SK-MEL-5 (cell line): ENCODE results near the gene FAM3A. TPM values are rescaled to one million over a fixed set of nuclear protein-coding genes. Genes with fewer than 3 reads are reported as not detected.
"Not testable (repeated sequence)": the region's sequence is repeated elsewhere in the genome, so short reads cannot be mapped to it uniquely, and the experiment has no call there.

Source experiments
- DNase-seq: peaks from one replicate; pipeline ENCODE4 v3.0.0-alpha.2; 2016; ENCODE audit warnings: low read depth, low spot score
- in situ Hi-C: cut with HindIII; loops from 2 replicates; pipeline ENCODE4 v1.10.0; 2016; ENCODE audit warnings: low sequenced_read_pairs, high pct_unique_total_duplicates, low pct_unique_long_range_greater_than_20kb
- total RNA-seq: library from RNA; depleted of rRNA; stranded (reverse); fragments of >200 nt; shearing (Covaris generic); gene quantifications from 2 replicates; pipeline ENCODE4 v1.2.3, GENCODE V29; 2014

FAM3A gene
- total RNA-seq, 1 experiment from 2014 or later, result 25.6 TPM

DNA sequence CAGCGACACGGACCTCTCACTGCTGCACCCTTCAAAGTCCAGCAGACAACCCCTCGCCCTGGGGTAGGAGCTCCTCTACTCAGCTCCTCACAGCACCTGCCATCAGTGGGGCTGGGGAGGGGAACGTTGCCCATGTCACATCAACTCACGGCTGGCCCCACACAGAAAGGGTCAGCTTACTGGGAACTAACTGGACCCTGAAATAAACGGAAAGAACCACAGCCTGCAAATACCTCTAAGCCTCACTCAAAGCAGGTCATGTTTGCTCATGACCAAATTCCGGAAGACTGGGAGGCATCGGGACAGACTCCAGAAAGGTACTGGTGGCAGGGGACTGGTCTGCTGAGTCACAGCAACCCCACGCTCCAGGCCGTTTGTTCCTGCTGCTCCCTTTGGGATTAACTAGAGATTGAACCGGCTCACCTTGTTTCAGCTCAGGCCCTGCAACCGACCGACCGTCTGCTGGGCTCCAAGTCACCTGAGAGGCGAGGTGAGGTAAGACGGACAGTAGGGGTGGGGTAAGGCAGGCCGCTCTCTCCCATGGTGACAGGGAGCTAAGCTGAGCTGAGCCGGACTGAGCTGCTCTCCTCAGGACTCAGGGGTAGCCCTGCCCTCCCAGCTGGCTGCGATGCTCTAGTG lies 25.0 kb upstream of the FAM3A start:
- no peak for DNase-seq
- in situ Hi-C loops, result no loop called here

DNA sequence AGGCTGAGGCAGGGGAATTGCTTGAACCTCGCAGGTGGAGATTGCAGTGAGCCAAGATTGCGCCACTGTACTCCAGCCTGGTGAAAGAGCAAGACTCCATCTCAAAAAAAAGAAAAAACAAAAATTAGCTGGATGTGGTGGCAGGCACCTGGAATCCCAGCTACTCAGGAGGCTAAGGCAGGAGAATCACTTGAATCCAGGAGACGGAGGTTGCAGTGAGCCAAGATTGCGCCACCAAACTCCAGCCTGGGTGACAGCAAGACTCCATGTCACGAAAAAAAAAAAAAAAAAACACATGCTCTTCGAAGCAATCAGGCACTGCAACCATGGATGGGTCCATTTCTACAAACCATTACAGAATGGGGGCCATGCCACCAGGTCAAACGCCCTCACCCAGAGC lies 24.3 kb upstream of the FAM3A start:
- DNase-seq, in situ Hi-C loops: not testable (repeated sequence)

DNA sequence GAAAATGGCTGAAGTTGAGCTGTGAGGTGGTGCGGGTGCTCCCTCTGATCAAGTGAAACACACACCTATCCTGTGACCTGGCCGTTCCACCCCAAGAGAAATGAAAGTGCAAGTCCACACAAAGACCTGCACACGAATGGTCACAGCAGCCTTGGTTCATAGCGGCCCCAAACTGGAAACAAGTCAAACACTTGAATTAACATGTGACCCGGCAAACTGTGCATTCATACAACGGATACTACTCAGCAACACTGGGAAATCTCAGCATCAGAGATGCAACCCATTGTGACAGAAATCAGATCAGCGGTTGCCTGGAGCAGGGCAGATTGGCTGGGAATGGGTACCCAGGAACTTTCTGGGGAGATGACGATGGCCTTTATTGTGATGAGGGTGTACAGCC lies 23.0 kb upstream of the FAM3A start:
- in situ Hi-C loops, result no loop called here

DNA sequence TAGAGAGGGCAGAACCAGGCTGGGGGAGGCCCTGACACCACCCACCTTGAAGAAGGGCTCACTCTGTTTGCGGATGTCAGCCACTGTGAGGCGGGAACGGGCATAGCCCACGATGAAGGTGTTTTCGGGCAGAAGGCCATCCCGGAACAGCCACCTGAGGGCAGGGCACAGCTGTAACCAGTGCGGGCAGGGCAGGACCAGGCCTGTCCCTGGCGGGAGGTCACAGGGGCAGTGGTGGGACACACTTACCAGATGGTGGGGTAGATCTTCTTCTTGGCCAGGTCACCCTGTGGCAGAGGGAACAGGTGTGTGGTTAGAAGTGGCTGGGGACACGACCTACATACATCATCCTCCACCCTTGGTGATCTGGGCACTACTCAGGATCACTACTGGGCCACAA lies 19.9 kb upstream of the FAM3A start:
- in situ Hi-C loops, result no loop called here
- DNase-seq, result no peak

More for the DNA sequence above, 23.0 kb upstream of the FAM3A start:
- peak; percentile 59 for DNase-seq

DNA sequence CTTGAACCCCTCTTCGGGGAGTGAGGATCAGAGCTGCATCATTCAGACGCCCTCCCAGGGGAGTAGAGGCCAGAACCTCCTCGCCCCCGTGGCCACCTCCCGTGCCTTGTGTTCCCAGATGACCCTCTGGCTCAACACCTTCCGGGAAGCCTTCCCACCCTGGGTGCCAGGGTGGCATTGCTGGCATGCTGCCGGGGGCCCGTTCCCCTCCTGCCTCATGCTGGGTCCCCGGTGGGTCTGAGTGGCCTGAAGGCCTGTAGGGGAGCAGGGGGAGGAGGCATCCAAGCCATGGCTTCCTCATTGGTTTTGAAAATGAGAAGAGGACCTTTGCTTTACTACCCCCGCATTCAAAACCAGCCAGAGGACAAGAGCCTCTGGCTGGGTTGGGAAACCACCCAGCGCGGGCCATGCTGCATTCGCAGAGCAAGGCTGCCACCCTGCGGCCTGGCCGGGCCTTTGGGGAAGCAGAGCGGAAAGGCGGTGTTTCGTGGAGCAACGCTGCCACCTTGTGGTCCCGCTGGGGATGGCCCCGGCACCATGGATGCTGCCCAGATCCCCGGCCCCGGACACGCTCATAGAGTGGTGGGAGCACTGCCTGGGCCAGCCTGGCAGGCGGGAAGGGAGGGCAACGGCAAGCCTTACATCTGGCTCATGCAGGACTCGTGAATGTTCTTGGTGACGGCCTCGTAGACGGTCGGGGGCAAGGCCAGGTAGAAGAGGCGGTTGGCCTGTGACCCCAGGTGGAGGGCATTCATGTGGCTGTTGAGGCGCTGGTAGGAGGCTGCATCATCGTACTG lies 18.7 kb upstream of the FAM3A start:
- peak; percentile 72 for DNase-seq
- in situ Hi-C loops, result no loop called here

DNA sequence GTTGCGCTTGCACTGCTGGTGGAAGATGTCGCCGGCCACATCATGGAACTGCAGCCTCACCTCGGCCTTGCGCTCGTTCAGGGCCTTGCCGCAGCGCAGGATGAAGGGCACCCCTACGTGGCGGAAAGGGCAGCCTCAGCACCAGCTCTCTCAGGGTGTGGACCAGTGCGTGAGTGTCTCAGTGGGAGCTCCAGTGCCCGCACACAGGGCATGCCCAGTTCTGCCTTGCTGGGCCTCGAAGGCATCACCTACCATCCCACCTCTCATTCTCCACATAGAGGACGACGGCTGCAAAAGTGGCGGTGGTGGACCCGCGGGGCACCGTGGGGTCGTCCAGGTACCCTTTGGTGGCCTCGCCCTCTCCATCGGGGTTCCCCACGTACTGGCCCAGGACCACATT lies 16.7 kb upstream of the FAM3A start:
- in situ Hi-C loops, result no loop called here
- no peak for DNase-seq

DNA sequence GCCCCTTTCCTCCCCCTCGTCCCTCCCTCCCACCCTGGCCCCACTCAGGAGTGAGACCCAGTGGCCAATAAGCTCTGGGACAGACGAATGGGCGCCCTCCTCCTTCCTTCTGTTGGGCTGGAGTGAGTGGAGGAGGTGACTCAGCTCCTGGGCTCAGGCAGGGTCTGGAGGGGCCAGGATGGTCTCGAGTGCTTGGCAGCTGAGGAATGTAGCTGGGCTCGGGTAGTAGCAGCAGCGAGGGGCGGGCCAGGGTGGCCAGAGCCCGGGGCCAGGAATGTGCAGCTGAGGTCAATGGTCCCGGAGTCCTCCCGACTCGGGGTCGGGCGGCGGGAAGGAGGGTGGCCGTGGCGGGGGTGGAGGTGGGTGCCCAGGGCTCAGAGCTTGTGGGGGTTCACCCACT lies 15.6 kb upstream of the FAM3A start:
- in situ Hi-C loops, result no loop called here
- DNase-seq, result no peak

DNA sequence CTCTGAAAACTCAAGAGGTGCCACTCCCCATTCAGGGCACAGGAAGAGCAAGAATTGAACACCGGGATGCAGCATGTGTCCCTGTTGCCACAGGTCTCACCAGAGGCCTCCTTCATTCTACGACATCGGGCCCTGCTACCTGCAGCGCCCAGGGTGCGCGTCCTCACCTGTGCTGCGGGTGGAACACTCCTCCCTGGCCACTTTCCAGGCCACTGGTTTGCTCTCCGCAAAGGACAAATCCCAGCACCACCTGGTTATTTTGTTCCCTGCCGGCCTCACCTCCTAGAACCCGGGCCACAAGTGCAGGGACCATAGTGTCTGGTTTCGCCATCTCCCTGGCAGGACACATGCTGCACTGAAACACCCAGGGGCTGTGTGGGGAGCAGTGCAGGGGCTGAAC lies 14.3 kb upstream of the FAM3A start:
- in situ Hi-C loops, result no loop called here

DNA sequence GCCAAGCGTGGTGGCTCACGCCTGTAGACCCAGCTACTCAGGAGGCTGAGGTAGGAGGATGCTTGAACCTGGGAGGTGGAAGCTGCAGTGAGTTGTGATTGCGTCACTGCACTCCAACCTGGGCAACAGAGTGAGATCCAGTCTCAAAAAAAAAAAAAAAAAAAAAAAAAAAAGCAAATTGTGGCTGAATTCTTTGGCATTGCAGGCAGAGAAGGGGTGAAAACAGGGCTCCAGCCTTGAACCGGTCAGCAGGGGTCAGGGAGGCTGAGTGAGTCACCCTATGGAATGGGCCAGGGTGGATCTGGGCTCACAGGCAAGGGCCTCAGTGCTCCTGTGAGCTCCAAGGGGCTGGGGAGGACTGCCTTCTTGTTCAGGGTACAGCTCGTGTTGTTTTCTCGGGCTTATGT lies 13.2 kb upstream of the FAM3A start:
- no peak for DNase-seq
- in situ Hi-C loops, result no loop called here

More for the DNA sequence above, 14.3 kb upstream of the FAM3A start:
- no peak for DNase-seq

DNA sequence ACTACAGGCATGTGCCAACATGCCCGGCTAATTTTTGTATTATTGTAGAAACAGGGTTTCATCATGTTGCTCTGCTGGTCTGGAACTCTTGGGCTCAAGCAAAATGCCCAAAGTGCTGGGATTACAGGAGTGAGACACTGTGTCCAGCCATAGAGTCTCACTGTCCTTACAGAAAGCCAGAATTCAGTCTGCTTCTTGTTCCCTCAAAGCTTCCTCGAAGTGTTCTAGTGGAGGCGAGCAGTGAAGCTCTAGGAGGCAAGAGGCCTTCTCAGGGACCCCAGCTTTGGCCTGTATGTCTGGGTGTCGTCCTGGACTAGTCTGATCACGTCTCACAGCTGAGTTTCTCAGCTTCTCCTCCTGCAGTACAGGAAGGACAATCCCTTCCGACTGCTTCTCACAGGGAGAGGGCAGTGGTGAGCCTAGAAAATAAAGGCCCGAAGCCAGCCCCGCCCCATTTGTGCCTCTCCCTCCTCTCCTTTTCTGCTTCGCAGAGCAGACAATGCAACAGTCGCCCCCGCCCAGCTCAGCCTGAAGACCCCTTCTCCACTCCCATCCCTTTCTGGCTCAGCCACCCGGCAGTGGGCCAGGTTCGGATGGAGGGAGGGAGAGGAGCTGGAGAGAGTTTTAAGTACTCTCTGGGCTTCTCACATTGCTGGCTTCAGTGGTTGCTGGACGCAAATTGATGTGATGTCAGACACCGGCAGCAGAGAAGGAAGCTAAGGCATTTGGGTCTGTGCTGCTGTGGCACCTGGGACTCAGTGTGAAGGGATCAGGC lies 11.1 kb upstream of the FAM3A start:
- peak; percentile 78 for DNase-seq
- in situ Hi-C loops, result no loop called here

DNA sequence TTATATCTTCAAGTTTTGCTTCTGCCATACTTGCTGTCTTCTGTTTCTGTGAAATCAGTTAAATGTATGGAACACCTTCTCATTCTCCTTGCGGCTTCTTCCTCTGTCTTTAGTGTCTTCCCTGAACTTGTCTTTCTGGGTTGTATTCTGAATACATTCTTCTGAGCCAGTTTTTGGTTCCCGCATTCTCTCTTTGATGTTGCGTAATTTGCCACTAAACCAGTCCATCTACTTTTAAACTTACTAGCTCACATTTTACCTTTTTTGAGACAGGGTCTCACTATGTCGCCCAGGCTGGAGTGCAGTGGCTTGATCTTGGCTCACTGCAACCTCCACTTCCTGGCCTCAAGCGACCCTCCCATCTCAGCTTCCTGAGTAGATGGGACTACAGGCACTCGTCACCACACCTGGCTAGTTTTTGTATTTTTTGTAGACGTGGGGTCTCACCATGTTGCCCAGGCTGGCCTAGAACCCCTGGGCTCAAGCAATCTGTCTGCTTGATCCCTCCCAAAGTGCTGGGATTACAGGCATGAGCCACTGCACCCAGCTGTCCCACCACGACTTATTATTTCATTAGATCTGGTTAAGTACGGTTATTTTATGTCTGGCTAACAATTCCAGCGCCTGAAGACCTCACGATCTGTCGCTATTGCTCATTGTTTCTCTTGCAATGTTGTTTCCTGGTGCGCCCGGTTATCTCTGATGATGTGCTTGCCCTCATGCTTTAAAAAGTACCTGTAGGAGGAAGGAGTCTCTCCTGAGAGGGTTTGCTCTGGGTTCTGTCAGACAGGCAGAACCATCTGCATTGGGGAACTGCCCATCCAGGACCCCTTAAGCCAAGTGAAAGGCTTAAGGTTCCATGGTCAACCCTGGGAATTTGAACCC lies 9.8 kb upstream of the FAM3A start:
- in situ Hi-C loops, result no loop called here
- DNase-seq, result no peak

DNA sequence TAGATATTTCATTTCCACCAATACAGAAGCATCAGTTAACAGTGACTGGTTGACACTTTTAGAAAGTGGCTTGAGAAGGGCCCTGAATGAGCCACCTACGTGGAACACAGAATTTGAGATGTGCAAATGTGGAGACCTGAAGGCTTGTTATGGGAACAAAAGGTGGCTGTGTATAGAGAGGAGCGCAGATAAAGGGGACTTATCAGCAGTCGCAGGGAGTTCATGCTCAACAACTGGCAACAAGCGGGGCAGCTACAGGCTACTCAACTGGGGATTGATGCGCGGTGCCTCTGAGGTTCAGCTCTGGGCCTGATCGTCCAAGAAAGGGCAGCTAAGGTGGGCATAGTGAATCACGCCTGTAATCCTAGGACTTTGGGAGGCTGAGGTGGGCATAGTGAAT lies 3.4 kb upstream of the FAM3A start:
- no peak for DNase-seq
- in situ Hi-C loops, result no loop called here

DNA sequence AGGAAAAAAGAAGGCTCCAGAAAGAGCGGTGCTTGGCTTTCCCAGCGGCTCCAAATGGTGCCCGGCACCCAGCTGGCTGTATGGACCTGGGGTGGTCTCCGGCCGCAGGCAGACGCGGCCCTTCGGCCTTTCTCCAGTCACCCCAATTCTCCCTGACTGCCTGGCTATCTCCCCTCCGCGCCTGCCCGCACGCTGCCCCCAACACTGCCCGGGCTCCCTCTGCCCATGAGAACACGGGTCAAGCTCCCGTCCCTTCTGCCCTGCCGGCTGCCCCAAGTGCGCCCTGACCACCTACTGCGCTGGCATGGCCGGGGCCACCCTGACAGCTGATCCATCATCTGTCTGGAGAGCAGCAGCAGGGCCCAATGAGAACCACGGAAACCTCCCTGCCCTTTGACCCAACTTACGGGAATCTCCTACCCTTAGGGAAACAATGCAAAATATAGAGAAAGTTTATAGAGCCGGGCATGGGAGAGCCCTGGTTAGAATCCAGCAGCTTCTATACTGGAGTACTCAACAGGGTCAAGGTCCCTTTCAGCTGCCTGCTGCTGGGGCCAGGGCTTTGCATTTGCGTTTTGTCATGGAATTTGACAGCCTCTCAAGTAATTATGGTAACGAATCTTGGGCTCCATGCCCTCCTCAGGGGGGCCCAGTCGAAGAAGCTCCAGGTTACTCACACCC lies 1.2 kb upstream of the FAM3A start:
- in situ Hi-C loops, result no loop called here
- no peak for DNase-seq

DNA sequence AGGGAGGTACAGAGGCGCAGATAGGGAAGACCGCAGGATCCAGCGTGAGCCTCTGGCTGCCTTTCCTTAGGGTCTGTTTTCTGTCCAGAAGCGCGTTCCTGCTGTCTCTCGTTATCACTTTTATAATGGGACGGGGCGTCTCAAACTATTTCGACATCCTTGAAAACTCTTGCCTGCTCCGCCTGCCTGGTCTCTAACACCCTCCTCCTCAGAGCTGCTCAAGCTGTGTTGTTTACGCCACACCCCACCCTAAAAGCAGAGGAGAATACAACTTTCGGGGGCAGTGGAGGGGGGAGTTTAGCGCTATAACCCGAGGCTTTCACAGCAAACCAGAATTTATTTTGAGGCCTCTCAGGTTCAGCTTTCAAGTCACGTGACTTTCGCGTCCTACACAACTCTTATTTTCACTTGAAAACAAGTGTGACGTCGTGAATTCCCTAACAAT lies 646 bp upstream of the FAM3A start:
- in situ Hi-C loops, result no loop called here
- DNase-seq, result no peak

DNA sequence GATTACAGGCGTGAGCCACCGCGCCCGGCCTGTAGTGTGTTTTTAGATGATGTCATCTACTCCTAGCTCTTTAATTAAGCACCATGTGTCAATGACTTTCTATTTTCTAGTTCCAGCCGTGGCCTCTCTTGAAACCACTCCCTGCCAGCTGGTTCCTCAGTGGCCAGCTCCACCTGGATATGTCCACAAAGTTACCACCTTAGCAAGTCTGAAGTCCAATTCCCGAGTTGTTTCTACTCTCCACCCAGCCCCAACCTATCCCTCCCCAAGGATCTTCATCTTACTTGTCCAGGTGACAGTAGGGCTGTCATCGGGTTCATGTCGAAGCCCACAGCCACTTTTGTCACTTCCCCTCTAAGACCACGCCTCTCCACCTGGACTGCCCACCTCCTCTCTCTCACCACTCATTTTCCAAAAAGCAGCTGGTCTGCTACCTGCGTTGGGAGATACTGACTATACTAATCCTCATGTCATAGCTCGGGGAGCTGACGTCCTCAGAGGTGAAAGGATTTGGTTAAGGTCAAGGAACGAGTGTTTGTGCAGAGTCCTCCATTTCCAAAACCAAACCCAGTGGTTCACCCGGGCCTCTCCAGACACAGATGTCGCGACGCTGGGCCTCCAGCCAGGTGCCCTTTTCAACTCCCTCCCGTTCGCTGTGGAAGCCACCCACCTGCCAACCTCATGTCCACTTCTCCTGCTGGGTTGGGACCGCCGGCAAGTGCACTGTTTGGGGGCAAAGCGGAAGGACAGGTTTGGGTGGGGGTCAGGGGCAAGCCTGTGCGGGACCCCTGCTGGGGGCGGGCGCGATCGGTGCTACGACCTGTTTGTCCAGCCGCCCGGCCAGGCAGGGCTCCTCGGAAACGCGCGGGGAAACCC lies 704 bp downstream of the FAM3A start:
- in situ Hi-C loops, result no loop called here
- no peak for DNase-seq

DNA sequence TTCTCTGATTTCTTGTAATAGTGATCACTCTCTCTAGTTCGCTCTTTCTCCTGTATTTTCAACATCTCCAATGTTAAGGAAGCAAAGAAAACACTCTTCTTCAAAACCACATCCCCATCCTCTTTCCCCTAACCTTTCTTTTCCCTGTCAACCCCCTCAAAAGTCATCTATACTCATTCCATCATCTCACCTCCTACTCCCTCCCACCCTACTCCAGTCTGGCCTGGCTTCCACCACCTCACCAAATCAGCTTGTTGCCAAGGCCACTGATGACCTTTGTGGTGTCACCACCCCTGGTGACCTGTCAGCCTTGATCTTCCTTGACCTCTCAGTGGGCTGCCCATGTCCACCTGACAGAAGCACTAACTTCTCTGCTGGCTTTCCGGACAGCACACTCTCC lies 2.3 kb downstream of the FAM3A start:
- no peak for DNase-seq

More for the DNA sequence above, 2.3 kb downstream of the FAM3A start:
- in situ Hi-C loops, result no loop called here
